Stomach smooth muscle (tissue), 2 donors: ENCODE measurements around the gene CBLC.

Experiments used
- H3K27ac ChIP-seq: one replicate; pipeline ENCODE4 v1.7.0; 2013; ENCODE audit warnings: mild to moderate bottlenecking, low read length, inconsistent platforms
- H3K27me3 ChIP-seq, 2 donors: one replicate each; pipeline ENCODE4 v1.7.0; 2013; ENCODE audit warnings: low read length in 2 of 2; ENCODE audit not compliant: insufficient read depth in 2 of 2, control insufficient read depth in 1 of 2
- H3K36me3 ChIP-seq, 2 donors: one replicate each; pipeline ENCODE4 v1.7.0; 2013; ENCODE audit warnings: low read length in 2 of 2; ENCODE audit not compliant: control insufficient read depth in 2 of 2, insufficient read depth in 2 of 2
- H3K4me1 ChIP-seq: one replicate; pipeline ENCODE4 v1.7.0; 2013; ENCODE audit warnings: low read length; ENCODE audit not compliant: control insufficient read depth, insufficient read depth
- H3K4me3 ChIP-seq, 2 donors: one replicate each; pipeline ENCODE4 v1.7.0; 2013; ENCODE audit warnings: low read length in 2 of 2
- H3K9ac ChIP-seq, 2 donors: one replicate each; pipeline ENCODE4 v1.7.0; 2013; ENCODE audit warnings: low read length in 2 of 2, mild to moderate bottlenecking in 1 of 2
- H3K9me3 ChIP-seq, 2 donors: one replicate each; pipeline ENCODE4 v1.7.0; 2013; ENCODE audit warnings: low read length in 2 of 2; ENCODE audit not compliant: control insufficient read depth in 2 of 2
- donor health status: healthy.
- donor health status: Pancreatic carcinoma.

Gene CBLC

DNA sequence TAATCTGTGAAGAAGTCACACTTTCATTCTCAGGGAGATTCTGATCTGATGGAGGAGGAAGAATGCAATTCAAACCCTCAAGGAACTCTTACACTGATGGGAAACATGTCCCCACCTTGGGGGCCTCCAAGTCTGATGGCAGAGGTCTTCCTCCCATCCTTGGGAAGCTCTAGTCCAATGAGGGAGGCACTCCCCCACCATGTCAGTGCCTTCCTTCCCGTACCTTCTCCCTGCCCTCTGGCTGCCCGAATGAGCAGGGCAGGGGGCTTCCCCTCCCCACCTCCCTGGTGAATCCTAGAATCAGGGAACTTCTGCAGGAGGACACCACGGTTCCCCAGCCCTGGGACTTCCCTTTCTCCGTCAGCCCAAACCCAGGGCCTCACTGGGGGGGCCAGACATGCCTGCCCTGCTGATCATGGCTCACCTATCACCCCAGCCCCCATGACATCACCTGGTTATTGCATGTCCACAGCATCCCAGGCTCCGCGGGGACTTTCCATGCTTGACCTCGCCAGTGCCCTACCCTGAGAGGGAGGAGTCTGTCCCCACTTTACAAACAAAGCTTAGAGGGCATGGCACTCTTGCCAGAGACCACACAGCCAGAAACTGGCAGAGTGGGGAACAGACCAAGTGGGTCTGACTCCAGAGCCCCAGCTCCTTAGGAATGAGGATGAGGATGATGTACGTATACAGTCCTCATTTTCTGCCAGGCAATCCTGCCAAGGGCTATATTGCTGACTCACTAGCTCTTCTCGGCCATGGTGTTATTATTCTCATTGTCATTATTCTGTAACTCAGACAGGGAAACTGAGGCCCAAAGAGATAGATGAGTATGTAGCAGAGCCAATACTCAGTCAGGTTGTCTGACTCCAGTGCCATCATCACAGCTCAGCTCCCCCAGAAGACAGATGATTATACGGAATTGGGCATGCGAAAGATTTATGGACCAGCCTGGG is 38.8 kb upstream of the CBLC start:
- no peaks in the 10 kb centered on the region for H3K36me3 ChIP-seq
- no peaks in the 10 kb centered on the region for H3K9me3 ChIP-seq
- peaks cover 17% of the 10 kb centered on the region for H3K4me1 ChIP-seq
- H3K27ac ChIP-seq = no peak overlapping the region
- H3K9ac ChIP-seq = no peak overlapping the region
- H3K27me3 ChIP-seq = no peaks in the 10 kb centered on the region
- no peak overlapping the region for H3K4me3 ChIP-seq

DNA sequence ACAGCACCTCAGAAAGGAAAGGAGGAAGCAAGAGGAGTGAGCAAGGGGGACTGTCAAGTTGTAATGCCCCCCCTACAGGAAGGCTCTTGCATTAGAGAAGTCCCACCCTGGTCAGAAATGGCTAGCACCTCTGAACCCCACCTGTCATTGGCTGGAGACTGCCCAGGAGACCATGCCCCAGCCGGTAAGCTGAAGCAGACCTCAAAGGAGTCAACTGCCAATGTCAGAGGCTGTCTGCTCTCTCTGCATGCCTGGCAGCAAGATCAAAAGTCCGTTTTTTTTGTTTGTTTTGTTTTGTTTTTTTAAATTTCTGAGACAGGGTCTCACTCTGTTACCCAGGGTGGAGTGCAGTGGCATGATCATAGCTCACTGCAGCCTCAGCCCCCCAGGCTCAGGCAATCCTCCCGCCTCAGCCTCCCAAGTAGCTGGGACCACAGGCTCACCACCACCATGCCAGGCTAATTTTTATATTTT is 37.3 kb upstream of the CBLC start:
- Histone ChIP-seq H3K4me1 (peaks cover 24% of the 10 kb centered on the region), H3K27ac (no peak overlapping the region), H3K36me3 (no peaks in the 10 kb centered on the region), H3K9me3 (no peaks in the 10 kb centered on the region), H3K27me3 (no peaks in the 10 kb centered on the region), H3K9ac (no peak overlapping the region), H3K4me3 (no peak overlapping the region)

DNA sequence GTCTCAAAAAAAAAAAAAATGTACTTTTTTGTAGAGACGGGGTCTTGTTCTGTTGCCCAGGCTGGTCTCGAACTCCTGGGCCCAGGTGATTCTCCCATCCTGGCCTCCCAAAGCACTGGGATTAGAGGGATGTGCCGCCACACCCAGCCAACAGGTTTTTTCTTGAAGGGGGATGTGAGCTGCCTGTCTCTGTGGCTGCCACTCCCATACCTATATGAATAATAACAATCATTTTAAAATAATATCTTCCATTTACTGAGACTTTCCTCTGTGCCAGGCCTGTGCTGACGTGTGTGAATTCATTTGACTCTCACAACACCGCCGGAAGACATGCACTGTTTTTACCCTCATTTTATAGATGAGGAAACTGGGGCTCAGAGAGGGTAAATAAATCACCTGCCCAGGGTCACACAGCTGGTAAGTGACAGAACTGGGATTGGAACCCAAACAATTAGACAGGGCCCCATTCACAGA is 36.4 kb upstream of the CBLC start:
- Histone ChIP-seq H3K27ac (peak overlapping the region; percentile 55), H3K4me1 (peaks cover 28% of the 10 kb centered on the region), H3K27me3 (no peaks in the 10 kb centered on the region), H3K9me3 (no peaks in the 10 kb centered on the region), H3K9ac (peak overlapping the region; percentile 47 to 53), H3K36me3 (no peaks in the 10 kb centered on the region), H3K4me3 (no peak overlapping the region)

DNA sequence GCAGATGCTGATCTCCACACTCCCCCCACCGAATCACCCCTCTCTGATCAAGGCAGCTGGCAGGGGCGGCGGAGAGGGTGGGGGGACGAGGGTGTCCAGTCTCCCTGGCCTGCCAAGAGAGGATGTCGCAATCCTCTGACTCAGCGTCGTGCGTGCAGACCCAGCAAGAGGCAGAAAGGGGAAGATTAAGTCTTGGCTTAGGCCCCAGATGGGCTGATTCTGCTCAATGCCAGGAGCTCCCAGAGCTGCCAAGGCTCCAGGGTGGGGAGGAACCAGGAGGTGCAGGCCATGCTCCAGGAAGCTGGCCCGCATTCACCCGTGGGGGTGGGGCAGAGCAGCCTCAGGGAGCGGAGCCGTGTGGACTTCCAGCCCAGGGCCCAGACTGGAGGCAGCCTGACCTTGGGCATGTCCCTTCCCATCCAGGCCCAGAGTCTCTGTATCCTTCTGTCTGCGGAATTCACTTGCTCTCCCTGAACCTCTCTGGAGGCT is 35.8 kb upstream of the CBLC start:
- Histone ChIP-seq H3K27ac (peak overlapping the region; percentile 74), H3K27me3 (no peaks in the 10 kb centered on the region), H3K9me3 (no peaks in the 10 kb centered on the region), H3K4me3 (peak overlapping the region in 1 of 2 donors; percentile 29), H3K9ac (peak overlapping the region; percentile 21 to 60), H3K36me3 (no peaks in the 10 kb centered on the region), H3K4me1 (peaks cover 34% of the 10 kb centered on the region)

DNA sequence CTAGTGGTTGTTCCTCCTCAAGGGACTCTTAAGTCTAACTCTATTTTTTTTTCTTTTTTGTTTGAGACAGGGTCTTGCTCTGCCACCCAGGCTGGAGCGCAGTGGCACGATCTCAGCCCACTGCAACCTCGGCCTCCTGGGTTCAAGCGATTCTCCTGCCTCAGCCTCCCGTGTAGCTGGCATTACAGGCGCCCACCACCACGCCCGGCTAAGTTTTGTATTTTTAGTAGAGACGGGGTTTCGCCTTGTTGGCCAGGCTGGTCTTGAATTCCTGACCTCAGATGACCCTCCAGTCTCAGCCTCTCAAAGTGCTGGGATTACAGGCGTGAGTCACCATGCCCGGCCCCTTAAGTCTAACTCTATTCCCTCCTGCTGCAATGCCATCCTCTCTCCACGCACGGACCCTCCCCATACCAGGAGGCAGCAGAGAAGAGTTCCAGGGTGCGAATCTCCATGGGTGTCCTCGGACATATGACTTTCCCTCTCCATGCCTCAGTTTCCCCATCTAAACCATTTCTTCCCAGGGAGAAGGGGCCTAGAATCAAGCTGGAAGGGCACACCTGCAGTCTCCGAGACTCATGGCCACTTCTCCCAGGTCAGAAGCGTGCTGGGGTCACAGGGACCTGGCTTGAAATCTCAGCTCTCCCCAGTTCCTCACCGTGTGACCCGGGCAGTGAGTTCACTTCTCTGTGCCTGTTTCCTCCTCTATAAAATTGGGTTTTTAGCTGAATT is 35.2 kb upstream of the CBLC start:
- H3K27ac ChIP-seq = peak overlapping the region; percentile 74
- H3K27me3 ChIP-seq = no peaks in the 10 kb centered on the region
- H3K36me3 ChIP-seq = no peaks in the 10 kb centered on the region
- no peaks in the 10 kb centered on the region for H3K9me3 ChIP-seq
- peaks cover 38% of the 10 kb centered on the region for H3K4me1 ChIP-seq
- H3K9ac ChIP-seq = peak overlapping the region; percentile 21 to 60
- peak overlapping the region in 1 of 2 donors; percentile 29 for H3K4me3 ChIP-seq

DNA sequence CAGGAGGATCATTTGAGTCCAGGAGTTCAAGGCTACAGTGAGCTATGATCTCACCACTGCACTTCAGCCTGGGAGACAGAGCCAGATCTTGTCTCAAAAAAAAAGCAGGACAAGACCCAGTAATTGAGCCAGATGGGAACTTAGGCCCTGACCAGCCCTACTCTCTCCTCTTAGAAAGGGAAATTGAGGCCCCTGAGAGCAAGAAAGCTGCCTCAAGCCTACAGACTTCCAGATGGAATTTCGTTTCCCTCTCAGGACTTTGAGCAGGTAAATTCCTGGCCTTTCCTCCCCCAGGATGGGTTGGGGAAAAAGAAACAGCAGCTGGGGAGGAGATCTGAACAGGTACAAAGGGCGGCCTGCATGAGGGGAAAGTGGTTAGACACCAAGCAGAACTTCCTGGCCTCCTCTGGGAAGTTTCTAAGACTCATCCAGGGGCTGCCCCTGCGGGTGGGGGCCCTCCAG is 32.8 kb upstream of the CBLC start:
- Histone ChIP-seq H3K9me3 (no peaks in the 10 kb centered on the region), H3K4me3 (peak overlapping the region in 1 of 2 donors; percentile 15), H3K27ac (peak overlapping the region; percentile 80), H3K9ac (peak overlapping the region; percentile 42 to 67), H3K4me1 (peaks cover 51% of the 10 kb centered on the region), H3K36me3 (no peaks in the 10 kb centered on the region), H3K27me3 (no peaks in the 10 kb centered on the region)

DNA sequence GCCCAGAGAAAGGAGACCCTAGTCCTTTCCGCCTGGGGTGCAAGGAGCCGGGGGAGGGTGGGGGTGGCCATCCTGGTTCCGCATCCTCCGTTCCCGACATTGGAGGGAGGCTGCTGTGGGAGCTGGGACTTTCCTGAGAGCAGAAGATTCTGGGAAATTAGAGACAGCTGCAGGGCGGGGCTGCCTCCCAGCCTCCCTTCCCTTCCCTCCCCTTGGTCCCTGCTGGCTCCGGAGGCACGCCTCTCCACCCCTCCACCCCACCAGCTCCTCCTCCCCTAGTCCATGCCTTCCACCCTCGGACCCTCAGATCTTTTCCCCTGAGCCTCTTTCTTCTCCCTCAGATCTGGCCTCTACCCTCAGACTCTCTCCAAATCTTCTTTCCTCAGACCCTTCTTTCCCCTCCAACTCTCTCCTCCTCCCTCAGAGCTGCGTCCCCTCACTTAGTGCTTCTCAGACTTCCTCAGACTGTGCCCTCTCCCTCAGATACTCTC is 32.3 kb upstream of the CBLC start:
- peak overlapping the region; percentile 36 to 67 for H3K9ac ChIP-seq
- H3K36me3 ChIP-seq = no peaks in the 10 kb centered on the region
- H3K27me3 ChIP-seq = no peaks in the 10 kb centered on the region
- peaks cover 51% of the 10 kb centered on the region for H3K4me1 ChIP-seq
- H3K4me3 ChIP-seq = peak overlapping the region in 1 of 2 donors; percentile 15
- peak overlapping the region; percentile 80 for H3K27ac ChIP-seq
- H3K9me3 ChIP-seq = no peaks in the 10 kb centered on the region

DNA sequence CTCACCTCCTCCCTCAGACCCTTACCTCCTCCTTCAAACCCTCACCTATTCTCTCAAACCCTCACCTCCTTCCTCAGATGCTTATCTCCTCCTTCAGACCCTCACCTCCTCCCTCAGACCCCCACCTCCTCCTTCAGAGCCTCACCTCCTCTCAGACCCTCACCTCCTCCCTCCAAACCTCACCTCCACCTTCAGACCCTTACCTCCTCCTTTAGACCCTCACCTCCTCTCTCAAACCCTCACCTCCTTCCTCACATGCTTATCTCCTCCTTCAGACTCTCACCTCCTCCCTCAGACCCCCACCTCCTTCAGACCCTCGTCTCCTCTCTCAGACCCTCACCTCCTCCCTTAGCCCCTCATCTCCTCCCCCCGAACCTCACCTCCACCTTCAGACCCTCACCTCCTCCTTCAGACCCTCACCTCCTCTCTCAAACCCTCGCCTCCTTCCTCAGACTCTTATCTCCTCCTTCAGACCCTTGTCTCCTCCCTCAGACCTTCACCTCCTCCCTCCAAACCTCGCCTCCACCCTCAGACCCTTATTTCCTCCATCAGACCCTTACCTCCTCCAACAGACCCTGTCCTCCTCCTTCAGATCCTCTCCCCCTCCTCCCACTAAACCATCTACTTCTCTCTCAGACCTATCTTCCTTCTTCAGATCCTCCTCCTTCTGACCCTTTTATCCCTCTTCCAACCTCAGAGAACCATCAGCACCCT is 31.6 kb upstream of the CBLC start:
- Histone ChIP-seq H3K4me3 (no peak overlapping the region), H3K9ac (peak overlapping the region; percentile 36 to 63)

DNA sequence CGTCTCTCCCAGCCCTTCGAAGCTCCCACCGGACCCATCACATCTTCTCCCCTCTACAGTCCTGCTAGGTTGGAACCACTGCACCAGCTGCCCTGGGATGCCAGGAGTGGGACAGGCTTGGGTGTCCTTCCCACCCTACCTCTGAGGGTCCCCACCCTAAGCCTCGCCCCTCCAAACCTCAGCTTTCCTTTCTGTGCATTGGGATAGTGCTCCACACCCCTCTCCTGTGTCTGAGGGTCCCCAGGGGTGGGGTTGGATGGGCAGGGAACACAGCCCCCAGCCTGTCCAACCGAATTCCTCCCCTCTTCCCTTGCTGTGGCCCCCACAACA is 31.1 kb upstream of the CBLC start:
- Histone ChIP-seq H3K4me3 (peak overlapping the region; percentile 44 to 79), H3K4me1 (peaks cover 56% of the 10 kb centered on the region), H3K9me3 (no peaks in the 10 kb centered on the region), H3K27ac (peak overlapping the region; percentile 80), H3K36me3 (peaks cover 5 to 8% of the 10 kb centered on the region in 2 donors), H3K9ac (peak overlapping the region in 1 of 2 donors; percentile 70), H3K27me3 (no peaks in the 10 kb centered on the region)

More for the DNA sequence above, 31.6 kb upstream of the CBLC start:
- peak overlapping the region; percentile 80 for H3K27ac ChIP-seq
- H3K36me3 ChIP-seq = peaks cover under 1 to 4% of the 10 kb centered on the region in 2 donors
- no peaks in the 10 kb centered on the region for H3K9me3 ChIP-seq
- no peaks in the 10 kb centered on the region for H3K27me3 ChIP-seq
- peaks cover 57% of the 10 kb centered on the region for H3K4me1 ChIP-seq
